ENCODE measurements around the gene PDE9A.

The PDE9A gene

GRCh38 chr21:42644223-42645208 is 8.9 kb upstream of the PDE9A start:
- DNase-seq, result no peak

GRCh38 chr21:42645211-42646075 is 8.0 kb upstream of the PDE9A start:
- no peak for DNase-seq

- no peak for DNase-seq
Measured at GRCh38 chr21:42646076-42646825, 7.2 kb upstream of the PDE9A start.

- no peak for DNase-seq
Measured at GRCh38 chr21:42646836-42647235, 6.6 kb upstream of the PDE9A start.

- DNase-seq, result no peak
Measured at GRCh38 chr21:42648606-42649005, 4.8 kb upstream of the PDE9A start.

GRCh38 chr21:42649122-42650032 is 4.0 kb upstream of the PDE9A start:
- no peak for DNase-seq

GRCh38 chr21:42650033-42650370 is 3.4 kb upstream of the PDE9A start:
- no peak for DNase-seq

- no peak for DNase-seq
Measured at GRCh38 chr21:42650441-42651421, 2.7 kb upstream of the PDE9A start.

GRCh38 chr21:42651515-42652401 is 1.7 kb upstream of the PDE9A start:
- peak in 2 of 4 experiments; percentile 26 for DNase-seq

GRCh38 chr21:42652527-42653230 is 742 bp upstream of the PDE9A start:
- peak; percentile 54 to 66 (median 61) for DNase-seq

GRCh38 chr21:42654179-42654912 is 925 bp downstream of the PDE9A start:
- DNase-seq, result peak in 1 of 4 experiments; percentile 12

GRCh38 chr21:42654913-42655795 is 1.7 kb downstream of the PDE9A start:
- DNase-seq, result no peak

- no peak for DNase-seq
Measured at GRCh38 chr21:42655796-42656770, 2.7 kb downstream of the PDE9A start.

GRCh38 chr21:42656872-42657271 is 3.5 kb downstream of the PDE9A start:
- DNase-seq, result no peak

GRCh38 chr21:42657676-42658319 is 4.4 kb downstream of the PDE9A start:
- DNase-seq, result no peak

All from suppressor macrophage (primary cell).